IPS-15b (cell line): ENCODE results near the gene THSD1.

Source experiments
- H3K27me3 ChIP-seq: one replicate; pipeline ENCODE4 v1.6.1; 2013; ENCODE audit warnings: low read length; ENCODE audit not compliant: control insufficient read depth, insufficient read depth
- H3K36me3 ChIP-seq: one replicate; pipeline ENCODE4 v1.6.1; 2013; ENCODE audit warnings: low read length; ENCODE audit not compliant: control insufficient read depth, insufficient read depth
- H3K4me1 ChIP-seq: one replicate; pipeline ENCODE4 v1.6.1; 2013; ENCODE audit warnings: mild to moderate bottlenecking, low read length; ENCODE audit not compliant: control insufficient read depth, insufficient read depth
- H3K4me3 ChIP-seq: one replicate; pipeline ENCODE4 v1.5.1; 2013; ENCODE audit warnings: low read depth, low read length
- H3K9ac ChIP-seq: one replicate; pipeline ENCODE4 v1.6.1; 2013; ENCODE audit warnings: low read depth, mild to moderate bottlenecking, low read length
- H3K9me3 ChIP-seq: one replicate; pipeline ENCODE4 v1.6.1; 2013; ENCODE audit warnings: mild to moderate bottlenecking, low read length; ENCODE audit not compliant: control insufficient read depth, insufficient read depth

Gene THSD1

GRCh38 chr13:52406629-52407028 lies 657 bp upstream of the THSD1 start:
- Histone ChIP-seq H3K4me1 (peaks cover 3% of the 10 kb centered on the region), H3K4me3 (peak overlapping the region; percentile 45), H3K9me3 (no peaks in the 10 kb centered on the region), H3K9ac (no peak overlapping the region), H3K36me3 (no peaks in the 10 kb centered on the region), H3K27me3 (peaks cover 34% of the 10 kb centered on the region)

GRCh38 chr13:52405369-52405766 lies 604 bp downstream of the THSD1 start:
- no peaks in the 10 kb centered on the region for H3K36me3 ChIP-seq
- H3K9me3 ChIP-seq: no peaks in the 10 kb centered on the region
- H3K4me3 ChIP-seq: peak overlapping the region; percentile 45
- H3K4me1 ChIP-seq: peaks cover 3% of the 10 kb centered on the region
- peaks cover 34% of the 10 kb centered on the region for H3K27me3 ChIP-seq
- H3K9ac ChIP-seq: no peak overlapping the region

DNA sequence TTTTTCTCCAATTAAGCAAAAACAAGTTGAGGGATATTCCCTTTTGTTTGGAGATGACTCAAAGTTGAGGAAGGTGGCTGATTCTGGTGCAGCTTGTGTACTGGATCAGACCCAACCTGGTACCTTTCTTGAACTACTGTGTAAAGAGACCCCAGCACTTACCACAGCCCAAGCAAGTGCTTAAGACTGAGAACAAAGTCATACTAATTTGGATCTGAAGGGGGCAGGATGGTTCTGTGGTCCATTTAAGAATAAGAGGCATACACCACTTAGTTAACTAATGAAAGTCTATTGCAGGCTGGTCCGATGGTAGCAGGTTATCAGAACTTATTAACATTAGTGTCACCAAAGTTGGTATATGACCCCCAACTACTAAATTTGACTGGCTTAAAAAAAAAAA lies 6.3 kb downstream of the THSD1 start:
- H3K9me3 ChIP-seq: no peaks in the 10 kb centered on the region
- no peaks in the 10 kb centered on the region for H3K4me1 ChIP-seq
- no peak overlapping the region for H3K4me3 ChIP-seq
- no peak overlapping the region for H3K9ac ChIP-seq
- H3K36me3 ChIP-seq: no peaks in the 10 kb centered on the region
- peaks cover 8% of the 10 kb centered on the region for H3K27me3 ChIP-seq

- peaks cover 1% of the 10 kb centered on the region for H3K27me3 ChIP-seq
- H3K9me3 ChIP-seq: no peaks in the 10 kb centered on the region
- no peak overlapping the region for H3K9ac ChIP-seq
- no peaks in the 10 kb centered on the region for H3K36me3 ChIP-seq
- no peak overlapping the region for H3K4me3 ChIP-seq
- no peaks in the 10 kb centered on the region for H3K4me1 ChIP-seq
Observed at GRCh38 chr13:52399046-52399445, 6.9 kb downstream of the THSD1 start.

DNA sequence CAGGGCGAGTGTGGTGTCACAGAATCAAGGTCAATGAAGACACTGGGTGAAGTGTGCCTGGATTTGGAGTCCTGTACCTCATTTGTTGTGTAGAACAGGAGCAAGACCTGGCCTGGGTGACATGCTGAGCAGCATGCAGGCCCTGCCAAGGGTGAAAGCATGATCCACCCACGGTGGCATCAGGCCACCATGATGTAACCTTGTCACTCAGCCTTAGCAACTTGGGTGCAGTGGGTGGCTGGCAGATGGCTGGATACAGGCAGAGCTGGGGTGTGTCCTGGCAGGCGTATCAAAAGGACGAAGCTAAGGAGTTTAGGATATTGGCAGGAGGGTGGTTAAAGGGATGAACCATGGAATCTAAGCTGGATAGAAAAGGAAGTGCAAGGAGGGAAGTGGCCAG lies 10.3 kb downstream of the THSD1 start:
- Histone ChIP-seq H3K36me3 (no peaks in the 10 kb centered on the region), H3K4me3 (no peak overlapping the region), H3K27me3 (no peaks in the 10 kb centered on the region), H3K4me1 (no peaks in the 10 kb centered on the region), H3K9ac (no peak overlapping the region), H3K9me3 (no peaks in the 10 kb centered on the region)

GRCh38 chr13:52394586-52394985 lies 11.4 kb downstream of the THSD1 start:
- Histone ChIP-seq H3K4me1 (no peaks in the 10 kb centered on the region), H3K9ac (no peak overlapping the region), H3K27me3 (no peaks in the 10 kb centered on the region), H3K36me3 (no peaks in the 10 kb centered on the region), H3K4me3 (no peak overlapping the region), H3K9me3 (no peaks in the 10 kb centered on the region)

GRCh38 chr13:52393572-52394357 lies 12.2 kb downstream of the THSD1 start:
- Histone ChIP-seq H3K4me3 (no peak overlapping the region), H3K4me1 (no peaks in the 10 kb centered on the region), H3K9ac (no peak overlapping the region), H3K36me3 (no peaks in the 10 kb centered on the region), H3K27me3 (no peaks in the 10 kb centered on the region), H3K9me3 (no peaks in the 10 kb centered on the region)

GRCh38 chr13:52387721-52388120 lies 18.3 kb downstream of the THSD1 start:
- Histone ChIP-seq H3K27me3 (no peaks in the 10 kb centered on the region), H3K4me3 (no peak overlapping the region)

GRCh38 chr13:52385870-52386269 lies 20.1 kb downstream of the THSD1 start:
- Histone ChIP-seq H3K36me3 (no peaks in the 10 kb centered on the region), H3K27me3 (no peaks in the 10 kb centered on the region), H3K9ac (no peak overlapping the region), H3K4me3 (no peak overlapping the region), H3K4me1 (no peaks in the 10 kb centered on the region), H3K9me3 (no peaks in the 10 kb centered on the region)

More at GRCh38 chr13:52387721-52388120, 18.3 kb downstream of the THSD1 start:
- H3K4me1 ChIP-seq: no peaks in the 10 kb centered on the region
- no peaks in the 10 kb centered on the region for H3K36me3 ChIP-seq
- no peak overlapping the region for H3K9ac ChIP-seq
- H3K9me3 ChIP-seq: no peaks in the 10 kb centered on the region

DNA sequence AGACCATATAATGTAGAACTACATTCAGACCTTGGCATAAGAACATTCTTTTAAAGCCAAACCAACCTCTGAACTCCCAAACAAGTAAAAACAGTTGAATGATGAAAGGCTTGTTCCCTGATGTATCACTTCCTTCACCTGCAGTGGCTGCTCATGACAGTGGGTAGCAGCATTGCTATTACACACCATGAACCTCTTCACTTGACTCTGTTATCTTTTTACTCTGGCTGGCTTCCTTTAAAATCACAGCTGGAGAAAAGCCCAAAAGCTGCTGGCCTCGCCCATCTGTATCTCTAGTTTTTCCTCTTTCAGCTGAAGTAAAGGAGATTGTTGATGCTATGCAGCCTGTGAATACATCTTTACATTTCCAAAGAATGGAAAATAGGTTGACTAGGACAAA lies 22.6 kb downstream of the THSD1 start:
- Histone ChIP-seq H3K9me3 (no peaks in the 10 kb centered on the region), H3K9ac (no peak overlapping the region), H3K4me3 (no peak overlapping the region), H3K36me3 (no peaks in the 10 kb centered on the region), H3K4me1 (no peaks in the 10 kb centered on the region), H3K27me3 (no peaks in the 10 kb centered on the region)

GRCh38 chr13:52378312-52378711 lies 27.7 kb downstream of the THSD1 start:
- no peak overlapping the region for H3K4me3 ChIP-seq
- no peaks in the 10 kb centered on the region for H3K4me1 ChIP-seq
- H3K27me3 ChIP-seq: no peaks in the 10 kb centered on the region
- no peaks in the 10 kb centered on the region for H3K9me3 ChIP-seq
- no peak overlapping the region for H3K9ac ChIP-seq
- H3K36me3 ChIP-seq: no peaks in the 10 kb centered on the region

GRCh38 chr13:52377898-52378297 lies 28.1 kb downstream of the THSD1 start:
- no peaks in the 10 kb centered on the region for H3K9me3 ChIP-seq
- no peak overlapping the region for H3K4me3 ChIP-seq
- H3K27me3 ChIP-seq: no peaks in the 10 kb centered on the region
- H3K4me1 ChIP-seq: no peaks in the 10 kb centered on the region
- H3K36me3 ChIP-seq: no peaks in the 10 kb centered on the region
- H3K9ac ChIP-seq: no peak overlapping the region
